CD14-positive monocyte (primary cell): ENCODE data around the gene SCUBE2. TPM values are rescaled to one million over a fixed set of nuclear protein-coding genes. Genes with fewer than 3 reads are reported as not detected.
A peak's percentile ranks its signal among the peaks of the same experiment; 100 is the strongest.
"Not testable (repeated sequence)": the region's sequence is repeated elsewhere in the genome, so short reads cannot be mapped to it uniquely, and the experiment has no call there.

Experiments
- DNase-seq, 3 donors: peaks; one replicate each; pipeline ENCODE4 v3.0.0-alpha.2; 2011 to 2022
- H2AFZ ChIP-seq: 2 replicates; pipeline ENCODE4 v1.6.0; 2012; ENCODE audit warnings: mild to moderate bottlenecking, low read depth, low read length, inconsistent platforms; ENCODE audit not compliant: insufficient read depth, poor library complexity, severe bottlenecking
- H3K27ac ChIP-seq, 2 donors: 1 replicate in 1 of 2; 2 replicates in 1 of 2; pipeline ENCODE4 v1.5.1; 2012 to 2013; ENCODE audit warnings: low read length in 2 of 2, control low read depth in 1 of 2, inconsistent platforms in 1 of 2, low read depth in 1 of 2, mild to moderate bottlenecking in 1 of 2
- H3K27me3 ChIP-seq, 2 donors: one replicate each; pipeline versions ENCODE4 v1.6.0 to v1.6.1; 2011 to 2013; ENCODE audit warnings: low read length in 2 of 2; ENCODE audit not compliant: control insufficient read depth in 2 of 2, insufficient read depth in 2 of 2
- H3K36me3 ChIP-seq, 2 donors: replicated peaks in 1 of 2; 1 replicate in 1 of 2; 2 replicates in 1 of 2; pipeline versions ENCODE4 v1.5.1 to v1.6.1; 2012 to 2013; ENCODE audit warnings: low read length in 2 of 2, control low read depth in 1 of 2, inconsistent platforms in 1 of 2, mild to moderate bottlenecking in 1 of 2; ENCODE audit not compliant: insufficient read depth in 2 of 2, control insufficient read depth in 1 of 2
- H3K4me1 ChIP-seq, 2 donors: 1 replicate in 1 of 2; 2 replicates in 1 of 2; pipeline versions ENCODE4 v1.5.1 to v1.6.1; 2012 to 2013; ENCODE audit warnings: low read length in 2 of 2, control low read depth in 1 of 2, inconsistent platforms in 1 of 2, mild to moderate bottlenecking in 1 of 2, moderate library complexity in 1 of 2; ENCODE audit not compliant: insufficient read depth in 2 of 2, control insufficient read depth in 1 of 2
- H3K4me2 ChIP-seq: replicated peaks from 2 replicates; pipeline ENCODE3; 2012; ENCODE audit warnings: low read length, moderate library complexity, mild to moderate bottlenecking; ENCODE audit not compliant: poor library complexity, severe bottlenecking; ENCODE audit errors: extremely low read depth
- H3K4me3 ChIP-seq, 3 experiments: fragments of 200-600 bp in 1 of 3; sonication (generic) in 1 of 3; replicated peaks in 1 of 3; 1 replicate in 2 of 3; 2 replicates in 1 of 3; pipeline ENCODE4 v1.5.1; 2011 to 2013; ENCODE audit warnings: low read length in 3 of 3, mild to moderate bottlenecking in 3 of 3, control low read depth in 2 of 3, low read depth in 2 of 3, inconsistent platforms in 1 of 3, moderate library complexity in 1 of 3
- H3K79me2 ChIP-seq: 2 replicates; pipeline ENCODE4 v1.6.0; 2012; ENCODE audit warnings: mild to moderate bottlenecking, control low read depth, inconsistent platforms, low read length, moderate library complexity; ENCODE audit not compliant: insufficient read depth
- H3K9ac ChIP-seq: 2 replicates; pipeline ENCODE4 v1.6.0; 2017; ENCODE audit warnings: low read length, mild to moderate bottlenecking; ENCODE audit not compliant: insufficient read depth, poor library complexity, severe bottlenecking
- H3K9me3 ChIP-seq, 2 donors: replicated peaks in 1 of 2; 1 replicate in 1 of 2; 2 replicates in 1 of 2; pipeline versions ENCODE4 v1.5.1 to v1.6.1; 2012 to 2013; ENCODE audit warnings: low read length in 2 of 2, control low read depth in 1 of 2; ENCODE audit not compliant: control insufficient read depth in 1 of 2, insufficient read depth in 1 of 2
- H4K20me1 ChIP-seq: 2 replicates; pipeline ENCODE4 v1.6.0; 2012; ENCODE audit warnings: mild to moderate bottlenecking, low read length, control low read depth, moderate library complexity; ENCODE audit not compliant: insufficient read depth
- H3K27ac Mint-ChIP-seq, 7 donors: one replicate each; pipeline ENCODE4 v1.8.0; 2020; ENCODE audit warnings: mild to moderate bottlenecking in 7 of 7, mixed read lengths in 7 of 7, moderate library complexity in 6 of 7, inconsistent platforms in 2 of 7
- H3K27me3 Mint-ChIP-seq, 3 donors: one replicate each; pipeline ENCODE4 v1.8.0; 2021 to 2022; ENCODE audit warnings: low read depth in 3 of 3, mild to moderate bottlenecking in 3 of 3, mixed read lengths in 3 of 3, moderate library complexity in 3 of 3, inconsistent platforms in 1 of 3
- H3K36me3 Mint-ChIP-seq, 2 donors: one replicate each; pipeline ENCODE4 v1.8.0; 2020; ENCODE audit warnings: mixed read lengths in 2 of 2, inconsistent platforms in 1 of 2, mild to moderate bottlenecking in 1 of 2
- H3K4me1 Mint-ChIP-seq: one replicate; pipeline ENCODE4 v1.8.0; 2020; ENCODE audit warnings: mild to moderate bottlenecking, mixed read lengths
- H3K4me3 Mint-ChIP-seq, 2 donors: one replicate each; pipeline ENCODE4 v1.8.0; 2020; ENCODE audit warnings: mild to moderate bottlenecking in 2 of 2, mixed read lengths in 2 of 2, moderate library complexity in 1 of 2
- H3K9me3 Mint-ChIP-seq, 7 donors: one replicate each; pipeline ENCODE4 v1.8.0; 2020 to 2022; ENCODE audit warnings: mixed read lengths in 7 of 7, mild to moderate bottlenecking in 6 of 7, moderate library complexity in 6 of 7, inconsistent platforms in 2 of 7
- CTCF ChIP-seq: fragments of 200-600 bp; IDR thresholded peaks from one replicate; pipeline ENCODE4 v1.8.0; 2022; ENCODE audit warnings: antibody characterized with exemption, mild to moderate bottlenecking
- WGBS: methylation state at CpG from one replicate; pipeline ENCODE4 v1.1.5; 2013; ENCODE audit warnings: missing lambda C conversion rate; ENCODE audit not compliant: insufficient coverage; 5-methylcytosine and 5-hydroxymethylcytosine counted together
- intact Hi-C, 2 donors: fragments of 100-400 bp; cut with micrococcal nuclease; formaldehyde crosslinking; loops; one replicate each; pipeline versions ENCODE4 v1.15.0 to v1.15.1; 2023
- polyA plus RNA-seq, 3 donors: library from polyadenylated mRNA; depleted of rRNA in 1 of 3; unstranded in 2 of 3; stranded (reverse) in 1 of 3; fragments of 300-500 nt in 2 of 3; fragments of >200 nt in 1 of 3; fragmentation: Illumina TruSeq in 2 of 3; gene quantifications; 1 replicate in 2 of 3; 2 replicates in 1 of 3; pipeline ENCODE4 v1.2.3, GENCODE V29; 2012 to 2021

Gene SCUBE2
- polyA plus RNA-seq, 3 donors: 0.21 to 0.36 TPM; not detected in 1

GRCh38 chr11:9014826-9015225 lies 76.6 kb downstream of the SCUBE2 start:
- H3K27ac ChIP-seq: no peak overlapping the region
- no peak overlapping the region for H3K9ac ChIP-seq
- no peak overlapping the region for H3K4me2 ChIP-seq
- Mint-ChIP-seq H3K27me3 (peaks cover 5 to 7% (median 6%) of the 10 kb centered on the region in 3 donors), H3K27ac (no peak overlapping the region), H3K4me1 (peaks cover 23% of the 10 kb centered on the region), H3K36me3 (no peaks in the 10 kb centered on the region), H3K4me3 (no peak overlapping the region), H3K9me3 (peaks cover 2 to 10% (median 4%) of the 10 kb centered on the region in 7 donors)
- peaks cover 19 to 20% of the 10 kb centered on the region in 2 donors for H3K4me1 ChIP-seq
- no peaks in the 10 kb centered on the region for H3K27me3 ChIP-seq
- intact Hi-C loops: loop anchor here (5.0 to 10.0 kb wide), 3 partner anchors 50 to 122 kb away; partner anchors contain the start of gene TMEM9B (in 1 of the 2)
- H2AFZ ChIP-seq: no peak overlapping the region
- H3K9me3 ChIP-seq: no peaks in the 10 kb centered on the region
- no peak overlapping the region for H3K4me3 ChIP-seq
- no peaks in the 10 kb centered on the region for H3K36me3 ChIP-seq
- TF ChIP-seq CTCF: no peak
- H3K79me2 ChIP-seq: no peaks in the 10 kb centered on the region
- H4K20me1 ChIP-seq: no peaks in the 10 kb centered on the region
- DNase-seq: no peak
- WGBS: 100% methylated on average over 2 of the region's 3 CpGs

- H3K9me3 ChIP-seq: no peaks in the 10 kb centered on the region
- TF ChIP-seq CTCF: no peak
- no peak overlapping the region for H3K27ac ChIP-seq
- peak overlapping the region in 1 of 7 donors; percentile 24 for H3K27ac Mint-ChIP-seq
- intact Hi-C loops: loop anchor here in 1 of 2 donors (10.0 kb wide), 2 partner anchors 49 to 51 kb away; partner anchors contain the start of gene TMEM9B
- WGBS: 100% methylated on average over 3 of the region's 4 CpGs
- H3K9me3 Mint-ChIP-seq: peaks cover 0 to 11% (median 6%) of the 10 kb centered on the region in 7 donors
- no peak overlapping the region for H3K4me2 ChIP-seq
- H3K27me3 ChIP-seq: no peaks in the 10 kb centered on the region
- H3K27me3 Mint-ChIP-seq: peaks cover 6 to 9% (median 6%) of the 10 kb centered on the region in 3 donors
- no peak for DNase-seq
- H4K20me1 ChIP-seq: no peaks in the 10 kb centered on the region
- H3K4me1 ChIP-seq: peaks cover 17 to 18% of the 10 kb centered on the region in 2 donors
- no peak overlapping the region for H2AFZ ChIP-seq
- H3K4me3 Mint-ChIP-seq: peak overlapping the region in 1 of 2 donors; percentile 13
- H3K9ac ChIP-seq: no peak overlapping the region
- peaks cover 20% of the 10 kb centered on the region for H3K4me1 Mint-ChIP-seq
- H3K79me2 ChIP-seq: no peaks in the 10 kb centered on the region
- H3K36me3 ChIP-seq: no peaks in the 10 kb centered on the region
- no peak overlapping the region for H3K4me3 ChIP-seq
- no peaks in the 10 kb centered on the region for H3K36me3 Mint-ChIP-seq
Measured at GRCh38 chr11:9013373-9013772, 78.0 kb downstream of the SCUBE2 start.

- no CpG with 5 or more reads among the region's 1 CpG for WGBS
- not testable (repeated sequence) for H4K20me1 ChIP-seq, H3K9me3 ChIP-seq, H3K4me1 Mint-ChIP-seq, H3K36me3 Mint-ChIP-seq, H3K27ac Mint-ChIP-seq, H3K9ac ChIP-seq, H3K27ac ChIP-seq, H3K4me3 ChIP-seq, DNase-seq, H3K4me1 ChIP-seq, H3K36me3 ChIP-seq, H3K4me3 Mint-ChIP-seq, H3K4me2 ChIP-seq, H2AFZ ChIP-seq, H3K79me2 ChIP-seq
- peaks cover 15 to 24% of the 10 kb centered on the region in 2 donors for H3K27me3 ChIP-seq
- Mint-ChIP-seq H3K27me3 (peaks cover 21 to 28% (median 27%) of the 10 kb centered on the region in 3 donors), H3K9me3 (peaks cover 2 to 11% (median 8%) of the 10 kb centered on the region in 7 donors)
- intact Hi-C loops: loop anchor here in 1 of 2 donors (10.0 kb wide), 1 partner anchor 145 kb away; no protein-coding TSS in a partner anchor
Measured at GRCh38 chr11:9009538-9009937, 81.9 kb downstream of the SCUBE2 start.
